ENCODE results near the gene PIGX. TPM values are rescaled to one million over a fixed set of nuclear protein-coding genes. Genes with fewer than 3 reads are reported as not detected.
"Not testable (repeated sequence)": the region's sequence is repeated elsewhere in the genome, so short reads cannot be mapped to it uniquely, and the experiment has no call there.

Gene PIGX
- total RNA-seq, 1 donor, result 33.5 TPM

- no peak for DNase-seq (ENCODE audit: low read depth)
- TF ChIP-seq CTCF (IDR thresholded peaks at IDR 0.05; ENCODE audit: insufficient read depth, low read length), result no peak
- no peak overlapping the region for H3K4me3 ChIP-seq (ENCODE audit: low read depth, low read length)
These were observed 11.4 kb upstream of the PIGX start for GRCh38 chr3:196700801-196701200.

GRCh38 chr3:196706327-196706726 lies 5.8 kb upstream of the PIGX start:
- no peak for TF ChIP-seq CTCF (IDR thresholded peaks at IDR 0.05; ENCODE audit: insufficient read depth, low read length)

GRCh38 chr3:196706731-196707130 lies 5.4 kb upstream of the PIGX start:
- no peak for TF ChIP-seq CTCF (IDR thresholded peaks at IDR 0.05; ENCODE audit: insufficient read depth, low read length)
- H3K4me3 ChIP-seq (ENCODE audit: low read depth, low read length), result no peak overlapping the region
- DNase-seq (ENCODE audit: low read depth), result no peak

More at GRCh38 chr3:196706327-196706726, 5.8 kb upstream of the PIGX start:
- no peak for DNase-seq (ENCODE audit: low read depth)
- no peak overlapping the region for H3K4me3 ChIP-seq (ENCODE audit: low read depth, low read length)

GRCh38 chr3:196707566-196707965 lies 4.6 kb upstream of the PIGX start:
- no peak overlapping the region for H3K4me3 ChIP-seq (ENCODE audit: low read depth, low read length)
- DNase-seq (ENCODE audit: low read depth), result no peak
- TF ChIP-seq CTCF (IDR thresholded peaks at IDR 0.05; ENCODE audit: insufficient read depth, low read length), result no peak

- H3K4me3 ChIP-seq (ENCODE audit: low read depth, low read length), result no peak overlapping the region
- no peak for DNase-seq (ENCODE audit: low read depth)
- TF ChIP-seq CTCF (IDR thresholded peaks at IDR 0.05; ENCODE audit: insufficient read depth, low read length), result no peak
These were observed 3.7 kb upstream of the PIGX start for GRCh38 chr3:196708467-196708866.

GRCh38 chr3:196712514-196713413 lies 587 bp downstream of the PIGX start:
- H3K4me3 ChIP-seq (ENCODE audit: low read depth, low read length), result peak overlapping the region; percentile 83
- DNase-seq (ENCODE audit: low read depth), result peak; percentile 62
- TF ChIP-seq CTCF (IDR thresholded peaks at IDR 0.05; ENCODE audit: insufficient read depth, low read length), result no peak

- not testable (repeated sequence) for H3K4me3 ChIP-seq (ENCODE audit: low read depth, low read length); DNase-seq (ENCODE audit: low read depth)
These were observed 5.0 kb downstream of the PIGX start for GRCh38 chr3:196717162-196717561.
